GM12878 (cell line): ENCODE measurements around the gene RNF150. TPM values are rescaled to one million over a fixed set of nuclear protein-coding genes. Genes with fewer than 3 reads are reported as not detected.

Source experiments
- ATAC-seq: fragments of 200-7000 bp; cut with Tn5 transposase; 3 replicates; pipeline ENCODE4 v1.9.1; 2020; ENCODE audit warnings: mild to moderate bottlenecking, moderate library complexity
- BruUV-seq: library from RNA; stranded (reverse); fragments of 400-500 nt; replicated peaks from 2 replicates; lab custom pipeline; 2021; lab: Mats Ljungman, UMichigan
- CTCF ChIA-PET: fragments of 300-600 bp; sonication (Branson Sonifier 250); formaldehyde crosslinking; extraction: SDS; loops from one replicate; lab custom pipeline; 2021; ENCODE audit warnings: inconsistent platforms; lab: Yijun Ruan, JAX
- POLR2A ChIA-PET: fragments of 350-600 bp; formaldehyde crosslinking; extraction: SDS; loops from one replicate; lab custom pipeline; 2021; ENCODE audit warnings: inconsistent platforms; lab: Charles Lee
- RAD21 ChIA-PET: fragments of 300-600 bp; sonication (Branson Sonifier 250); formaldehyde crosslinking; loops from one replicate; lab custom pipeline; 2023; ENCODE audit warnings: antibody characterized with exemption; ENCODE audit not compliant: unreplicated experiment; lab: Charles Lee
- SMC1A ChIA-PET: fragments of 300-600 bp; sonication (Branson Sonifier 250); formaldehyde crosslinking; loops from one replicate; lab custom pipeline; 2023; ENCODE audit not compliant: unreplicated experiment, uncharacterized antibody; lab: Charles Lee
- DNase-seq: peaks from one replicate; pipeline ENCODE4 v3.0.0-alpha.2; 2011; ENCODE audit warnings: low read depth, low spot score
- FAIRE-seq: peaks from 3 replicates; lab custom pipeline; 2011; peaks lifted over from hg19 to GRCh38; lab: Jason Lieb, UNC
- H2AFZ ChIP-seq: 2 replicates; pipeline ENCODE4 v1.6.0; 2011; ENCODE audit warnings: low read depth, low read length, control low read depth; ENCODE audit not compliant: control insufficient read depth
- H3K27ac ChIP-seq: 2 replicates; pipeline ENCODE4 v1.5.1; 2011; ENCODE audit warnings: control low read depth; ENCODE audit not compliant: control insufficient read depth, insufficient read depth
- H3K27me3 ChIP-seq, 2 experiments: replicated peaks in 1 of 2; 2 replicates each; pipeline versions ENCODE4 v1.6.0 to v1.6.1; 2011; ENCODE audit warnings: low read length in 1 of 2; ENCODE audit not compliant: control insufficient read depth in 2 of 2, insufficient read depth in 2 of 2
- H3K36me3 ChIP-seq, 2 experiments: 2 replicates each; pipeline ENCODE4 v1.5.1; 2011; ENCODE audit warnings: low read length in 1 of 2; ENCODE audit not compliant: control insufficient read depth in 2 of 2, insufficient read depth in 2 of 2
- H3K4me1 ChIP-seq: 2 replicates; pipeline ENCODE4 v1.6.1; 2011; ENCODE audit warnings: mild to moderate bottlenecking, low read length, moderate library complexity, mixed read lengths; ENCODE audit not compliant: control insufficient read depth, insufficient read depth
- H3K4me2 ChIP-seq: 2 replicates; pipeline ENCODE4 v1.6.0; 2011; ENCODE audit warnings: control low read depth; ENCODE audit not compliant: control insufficient read depth, insufficient read depth
- H3K4me3 ChIP-seq: fragments of 200-600 bp; sonication (generic); 2 replicates; pipeline ENCODE4 v1.5.1; 2016
- H3K79me2 ChIP-seq: 2 replicates; pipeline ENCODE4 v1.6.0; 2011; ENCODE audit warnings: low read length; ENCODE audit not compliant: control insufficient read depth, insufficient read depth
- H3K9ac ChIP-seq: 2 replicates; pipeline ENCODE4 v1.8.0; 2011; ENCODE audit warnings: low read length, control low read depth, mixed read lengths; ENCODE audit not compliant: control insufficient read depth, insufficient read depth
- H3K9me3 ChIP-seq: replicated peaks from 3 replicates; pipeline ENCODE4 v1.5.1; 2011; ENCODE audit warnings: mild to moderate bottlenecking, low read length; ENCODE audit not compliant: control insufficient read depth, insufficient read depth
- H4K20me1 ChIP-seq: 2 replicates; pipeline ENCODE4 v1.6.0; 2011; ENCODE audit not compliant: control insufficient read depth, insufficient read depth
- BCLAF1 ChIP-seq: fragments of 450-650 bp; IDR thresholded peaks from 2 replicates; pipeline ENCODE4 v1.6.1; 2017; ENCODE audit warnings: antibody characterized with exemption, mild to moderate bottlenecking, moderate library complexity
- BMI1 ChIP-seq: fragments of 450-650 bp; IDR thresholded peaks from 2 replicates; pipeline ENCODE4 v1.6.1; 2016; ENCODE audit warnings: mild to moderate bottlenecking, moderate library complexity, borderline replicate concordance
- BRCA1 ChIP-seq: IDR thresholded peaks from 2 replicates; pipeline ENCODE4 v1.6.1; 2011; ENCODE audit warnings: low read depth, low read length, improper control_type of control experiment
- CHD2 ChIP-seq: IDR thresholded peaks from 2 replicates; pipeline ENCODE4 v1.6.1; 2011; ENCODE audit warnings: low read depth, low read length, improper control_type of control experiment, borderline replicate concordance
- CREB1 ChIP-seq: IDR thresholded peaks from 2 replicates; pipeline ENCODE4 v1.6.1; 2012; ENCODE audit warnings: low read depth, mild to moderate bottlenecking, inconsistent platforms
- HCFC1 ChIP-seq: fragments of 150-350 bp; IDR thresholded peaks from 2 replicates; pipeline ENCODE4 v1.6.1; 2014; ENCODE audit warnings: low read length
- HSF1 ChIP-seq: fragments of 150-350 bp; IDR thresholded peaks from 2 replicates; pipeline ENCODE4 v1.6.1; 2014; ENCODE audit warnings: mild to moderate bottlenecking, low read depth, low read length
- MLLT1 ChIP-seq: fragments of 450-650 bp; IDR thresholded peaks from 2 replicates; pipeline ENCODE4 v1.6.1; 2016; ENCODE audit warnings: mild to moderate bottlenecking
- NR2C1 ChIP-seq: fragments of 450-650 bp; IDR thresholded peaks from 2 replicates; pipeline ENCODE4 v1.6.1; 2017; ENCODE audit warnings: antibody characterized with exemption, mild to moderate bottlenecking, moderate library complexity
- NR2C2 ChIP-seq: IDR thresholded peaks from 2 replicates; pipeline ENCODE4 v1.6.1; 2011; ENCODE audit warnings: borderline replicate concordance, low read depth; ENCODE audit not compliant: control insufficient read depth, insufficient read length
- POLR2AphosphoS5 ChIP-seq: IDR thresholded peaks from 2 replicates; pipeline ENCODE4 v1.6.1; 2011; ENCODE audit warnings: mild to moderate bottlenecking, low read length, inconsistent platforms
- RFX5 ChIP-seq: IDR thresholded peaks from 2 replicates; pipeline ENCODE4 v1.6.1; 2011; ENCODE audit warnings: low read depth, low read length, improper control_type of control experiment
- STAT1 ChIP-seq: fragments of 450-650 bp; conservative IDR thresholded peaks from 2 replicates; pipeline ENCODE4 v1.6.1; 2014; ENCODE audit warnings: antibody characterized with exemption, mild to moderate bottlenecking
- YY1 ChIP-seq: IDR thresholded peaks from 2 replicates; pipeline ENCODE4 v1.6.1; 2011; ENCODE audit warnings: low read depth, mild to moderate bottlenecking, low read length
- WGBS: methylation state at CpG from one replicate; pipeline ENCODE4 v1.1.6; 2016; ENCODE audit warnings: low lambda C conversion rate; ENCODE audit not compliant: insufficient replicate concordance, insufficient coverage; ENCODE audit errors: missing lambda C conversion rate; 5-methylcytosine and 5-hydroxymethylcytosine counted together
- in situ Hi-C: fragments of 300-500 bp; cut with MboI; formaldehyde crosslinking; loops from 9 replicates; pipeline ENCODE4 v1.14.3; 2018; ENCODE audit warnings: mixed read lengths
- intact Hi-C: fragments of 100-400 bp; cut with micrococcal nuclease; formaldehyde crosslinking; loops from one replicate; pipeline ENCODE4 v1.14.2; 2022; ENCODE audit not compliant: unreplicated experiment
- polyA plus RNA-seq, 11 experiments: library from polyadenylated mRNA; depleted of rRNA in 4 of 11; unstranded in 6 of 11; stranded (reverse) in 5 of 11; fragments of >200 nt; fragmentation: Nextera tagmentation in 4 of 11; fragmentation: Illumina TruSeq in 1 of 11; extraction: Ambion mirVana in 4 of 11; extraction: Trizol in 1 of 11; gene quantifications; 1 replicate in 1 of 11; 2 replicates in 10 of 11; pipeline versions ENCODE4 v1.2.1 to v1.2.3, GENCODE V29; 2011 to 2016; ENCODE audit warnings: inconsistent platforms in 2 of 11, missing spikeins in 2 of 11, low read depth in 1 of 11
- total RNA-seq, 4 experiments: library from RNA; depleted of rRNA in 3 of 4; stranded (reverse); fragments of >200 nt in 3 of 4; fragmentation: Illumina TruSeq in 1 of 4; extraction: Trizol in 1 of 4; gene quantifications; 2 replicates each; pipeline versions ENCODE4 v1.2.1 to v1.2.3, GENCODE V29; 2013 to 2021

RNF150 gene
- total and polyA plus RNA-seq, 10 of the 15 experiments (the other 5 are each of a cell fraction or from before 2014, with no cell fraction given) = 0.01 to 2.3 (median 0.04) TPM; not detected in 6

- Histone ChIP-seq H3K79me2 (no peaks in the 10 kb centered on the region), H3K27ac (no peak overlapping the region), H3K4me1 (no peaks in the 10 kb centered on the region), H2AFZ (no peak overlapping the region), H4K20me1 (no peaks in the 10 kb centered on the region), H3K36me3 (no peaks in the 10 kb centered on the region), H3K4me2 (no peak overlapping the region), H3K4me3 (no peak overlapping the region), H3K9me3 (no peaks in the 10 kb centered on the region), H3K9ac (no peak overlapping the region), H3K27me3 (no peaks in the 10 kb centered on the region)
- ChIA-PET RAD21 (no interaction called here), CTCF (no interaction called here), POLR2A (no interaction called here), SMC1A (no interaction called here)
- no peak for TF ChIP-seq POLR2AphosphoS5
- intact Hi-C loops (no loop called here), in situ Hi-C loops (no loop called here)
- WGBS = 0% methylated on average over 1 of the region's 1 CpG
- DNase-seq = no peak
- FAIRE-seq = no peak
- no peak for ATAC-seq
- no TSS peak for BruUV-seq
Observed at GRCh38 chr4:141041021-141041476, 92.2 kb downstream of the RNF150 start.

- Histone ChIP-seq H3K4me1 (no peaks in the 10 kb centered on the region), H3K9ac (no peak overlapping the region), H2AFZ (no peak overlapping the region), H3K79me2 (no peaks in the 10 kb centered on the region), H3K9me3 (no peaks in the 10 kb centered on the region), H4K20me1 (no peaks in the 10 kb centered on the region), H3K27ac (no peak overlapping the region), H3K36me3 (no peaks in the 10 kb centered on the region), H3K4me2 (no peak overlapping the region), H3K4me3 (no peak overlapping the region), H3K27me3 (no peaks in the 10 kb centered on the region)
- ChIA-PET POLR2A (no interaction called here), RAD21 (no interaction called here), SMC1A (no interaction called here), CTCF (no interaction called here)
- no TSS peak for BruUV-seq
- WGBS = 18% methylated on average over 2 of the region's 2 CpGs
- no peak for ATAC-seq
- DNase-seq = no peak
- in situ Hi-C loops = no loop called here
- intact Hi-C loops = no loop called here
- FAIRE-seq = no peak
- TF ChIP-seq BMI1 (no peak), BCLAF1 (no peak), MLLT1 (no peak), YY1 (no peak), HCFC1 (no peak), HSF1 (no peak), CHD2 (no peak), STAT1 (no peak), NR2C2 (no peak), RFX5 (no peak), NR2C1 (no peak), BRCA1 (no peak), CREB1 (no peak)
Observed at GRCh38 chr4:141039156-141039555, 94.1 kb downstream of the RNF150 start.
